ENCODE measurements around the gene NANOS3.

NANOS3 gene

DNA sequence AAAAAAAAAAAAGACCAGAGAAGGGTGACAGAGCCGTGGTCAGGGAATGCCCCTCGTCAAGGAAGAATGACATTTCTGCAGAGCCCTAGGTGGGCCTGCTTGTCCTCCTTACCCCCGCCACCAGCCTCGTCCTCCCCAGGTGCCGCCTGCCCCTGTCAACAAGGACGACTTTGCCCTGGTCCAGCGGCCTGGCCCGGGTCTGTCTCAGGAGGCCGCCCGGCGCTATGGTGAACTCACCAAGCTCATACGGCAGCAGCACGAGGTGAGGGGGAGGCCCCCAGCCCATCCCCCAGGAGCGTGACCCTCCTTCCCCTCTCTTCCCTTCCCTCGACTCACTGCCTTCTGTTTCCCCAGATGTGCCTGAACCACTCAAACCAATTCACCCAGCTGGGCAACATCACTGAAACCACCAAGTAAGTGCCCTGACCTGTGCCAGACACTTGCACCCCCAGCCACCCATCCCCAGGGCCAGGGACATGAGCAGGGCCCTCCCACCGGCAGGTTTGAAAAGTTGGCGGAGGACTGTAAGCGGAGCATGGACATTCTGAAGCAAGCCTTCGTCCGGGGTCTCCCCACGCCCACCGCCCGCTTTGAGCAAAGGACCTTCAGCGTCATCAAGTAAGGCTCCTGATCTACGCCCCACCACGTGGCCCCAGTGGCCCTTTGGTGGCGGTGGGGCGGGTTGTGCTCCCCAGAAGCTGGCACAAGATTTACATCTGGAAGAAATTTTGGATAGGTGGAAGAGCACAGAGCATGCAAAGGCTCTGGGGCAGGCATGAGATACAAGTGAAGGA, 46.5 kb downstream of the NANOS3 start:
- no peak for DNase-seq

DNA sequence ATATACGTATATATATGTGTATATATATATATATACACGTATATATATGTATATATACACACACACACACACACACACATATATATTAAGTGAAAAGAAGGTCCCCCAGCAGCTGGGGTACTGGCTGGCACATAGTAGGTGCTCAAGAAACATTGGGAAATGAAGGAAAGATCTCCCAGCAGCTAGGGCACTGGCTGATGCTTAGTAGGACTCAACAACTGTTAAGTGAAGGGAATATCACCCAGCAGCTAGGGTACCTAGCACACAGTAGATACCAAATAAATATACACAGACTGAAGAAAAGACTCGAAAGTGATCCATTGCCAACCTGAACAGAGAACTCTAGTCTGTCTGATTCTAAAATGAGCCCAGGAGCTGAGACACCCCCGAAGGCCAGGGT, 49.1 kb downstream of the NANOS3 start:
- DNase-seq, result no peak

DNA sequence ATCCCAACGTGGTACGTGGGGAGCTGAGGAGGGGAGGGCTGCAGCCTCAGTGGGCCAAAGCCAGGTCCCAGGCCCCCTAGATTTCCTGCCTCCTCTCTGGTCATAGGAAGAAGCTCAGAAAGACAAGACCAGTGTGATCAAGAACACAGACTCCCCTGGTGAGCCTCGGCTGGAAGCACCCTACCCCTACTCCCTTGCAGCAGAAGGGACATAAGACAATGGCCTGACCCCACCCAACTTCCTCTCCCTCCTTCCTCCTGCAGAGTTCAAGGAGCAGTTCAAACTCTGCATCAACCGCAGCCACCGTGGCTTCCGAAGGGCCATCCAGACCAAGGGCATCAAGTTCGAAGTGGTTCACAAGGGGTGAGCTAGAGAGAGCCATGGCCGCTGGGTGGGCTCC, 49.8 kb downstream of the NANOS3 start:
- DNase-seq, result no peak

DNA sequence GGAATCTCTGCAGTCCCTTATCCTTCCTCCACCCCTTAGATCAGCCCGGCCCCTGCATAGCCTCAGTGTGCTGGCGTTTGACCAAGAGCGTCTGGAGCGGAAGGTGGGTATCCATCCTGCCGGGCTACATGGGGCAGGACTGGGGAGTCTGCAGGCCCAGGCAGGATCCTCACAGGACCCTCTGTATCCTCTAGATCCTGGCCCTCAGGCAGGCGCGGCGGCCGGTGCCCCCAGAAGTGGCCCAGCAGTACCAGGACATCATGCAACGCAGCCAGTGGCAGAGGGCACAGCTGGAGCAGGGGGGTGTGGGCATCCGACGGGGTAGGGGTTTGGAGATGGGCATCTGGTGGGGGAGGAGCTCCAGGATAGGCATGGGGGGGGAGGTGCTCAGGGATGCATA, 52.4 kb downstream of the NANOS3 start:
- no peak for DNase-seq

DNA sequence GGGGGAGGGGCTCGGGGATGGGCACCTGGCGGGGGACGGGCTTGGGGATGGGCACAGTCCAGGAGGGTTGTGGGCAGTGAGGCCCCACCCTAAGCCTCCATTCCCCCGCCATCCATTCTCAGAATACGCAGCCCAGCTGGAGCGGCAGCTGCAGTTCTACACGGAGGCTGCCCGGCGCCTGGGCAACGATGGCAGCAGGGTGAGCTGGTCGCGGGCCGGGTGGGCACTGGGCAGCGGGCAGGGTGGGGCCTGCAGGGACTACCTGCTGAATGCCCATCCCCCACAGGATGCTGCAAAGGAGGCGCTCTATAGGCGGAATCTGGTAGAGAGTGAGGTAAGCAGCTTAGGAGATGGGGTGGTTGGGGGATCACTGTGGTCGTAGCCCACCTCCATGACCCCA, 53.0 kb downstream of the NANOS3 start:
- no peak for DNase-seq

All from NCI-H187 (cell line).